Prostate gland (tissue), 2 donors: ENCODE measurements around the gene THSD8.
"Not testable (repeated sequence)": the region's sequence is repeated elsewhere in the genome, so short reads cannot be mapped to it uniquely, and the experiment has no call there.

Experiments used
- POLR2A ChIP-seq: fragments of 450-650 bp; IDR thresholded peaks from one replicate; pipeline ENCODE4 v1.6.1; 2016; ENCODE audit warnings: antibody characterized with exemption, mild to moderate bottlenecking
- TF ChIP-seq, protein P1 (sequence below), 4 experiments: fragments of 200-600 bp in 2 of 4; fragments of 450-650 bp in 2 of 4; sonication (generic) in 2 of 4; IDR thresholded peaks; 1 replicate in 3 of 4; 2 replicates in 1 of 4; pipeline ENCODE4 v1.5.1; 2016 to 2019; ENCODE audit warnings: antibody characterized with exemption in 4 of 4, mild to moderate bottlenecking in 2 of 4, moderate library complexity in 2 of 4

- TF ChIP-seq, protein P1, sequence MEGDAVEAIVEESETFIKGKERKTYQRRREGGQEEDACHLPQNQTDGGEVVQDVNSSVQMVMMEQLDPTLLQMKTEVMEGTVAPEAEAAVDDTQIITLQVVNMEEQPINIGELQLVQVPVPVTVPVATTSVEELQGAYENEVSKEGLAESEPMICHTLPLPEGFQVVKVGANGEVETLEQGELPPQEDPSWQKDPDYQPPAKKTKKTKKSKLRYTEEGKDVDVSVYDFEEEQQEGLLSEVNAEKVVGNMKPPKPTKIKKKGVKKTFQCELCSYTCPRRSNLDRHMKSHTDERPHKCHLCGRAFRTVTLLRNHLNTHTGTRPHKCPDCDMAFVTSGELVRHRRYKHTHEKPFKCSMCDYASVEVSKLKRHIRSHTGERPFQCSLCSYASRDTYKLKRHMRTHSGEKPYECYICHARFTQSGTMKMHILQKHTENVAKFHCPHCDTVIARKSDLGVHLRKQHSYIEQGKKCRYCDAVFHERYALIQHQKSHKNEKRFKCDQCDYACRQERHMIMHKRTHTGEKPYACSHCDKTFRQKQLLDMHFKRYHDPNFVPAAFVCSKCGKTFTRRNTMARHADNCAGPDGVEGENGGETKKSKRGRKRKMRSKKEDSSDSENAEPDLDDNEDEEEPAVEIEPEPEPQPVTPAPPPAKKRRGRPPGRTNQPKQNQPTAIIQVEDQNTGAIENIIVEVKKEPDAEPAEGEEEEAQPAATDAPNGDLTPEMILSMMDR (IDR thresholded peaks at IDR 0.05): not testable (repeated sequence)
- TF ChIP-seq POLR2A: not testable (repeated sequence)
Measured at GRCh38 chr19:12817188-12817587, 15.3 kb downstream of the THSD8 start.
